IPS-18a (cell line): ENCODE measurements around the gene NPTX1.

Experiments
- H3K27ac ChIP-seq: one replicate; pipeline ENCODE4 v1.5.1; 2013; ENCODE audit warnings: low read length
- H3K27me3 ChIP-seq: one replicate; pipeline ENCODE4 v1.6.1; 2013; ENCODE audit warnings: mild to moderate bottlenecking, low read length; ENCODE audit not compliant: control insufficient read depth, insufficient read depth
- H3K36me3 ChIP-seq: one replicate; pipeline ENCODE4 v1.6.1; 2013; ENCODE audit warnings: low read depth, low read length; ENCODE audit not compliant: control insufficient read depth
- H3K4me1 ChIP-seq: one replicate; pipeline ENCODE4 v1.6.1; 2013; ENCODE audit warnings: low read depth, low read length; ENCODE audit not compliant: control insufficient read depth
- H3K4me3 ChIP-seq: one replicate; pipeline ENCODE4 v1.5.1; 2013; ENCODE audit warnings: low read length
- H3K9ac ChIP-seq: one replicate; pipeline ENCODE4 v1.6.1; 2013; ENCODE audit warnings: mild to moderate bottlenecking, low read length, moderate library complexity
- H3K9me3 ChIP-seq: one replicate; pipeline ENCODE4 v1.6.1; 2013; ENCODE audit warnings: low read depth, low read length; ENCODE audit not compliant: control insufficient read depth

The NPTX1 gene

DNA sequence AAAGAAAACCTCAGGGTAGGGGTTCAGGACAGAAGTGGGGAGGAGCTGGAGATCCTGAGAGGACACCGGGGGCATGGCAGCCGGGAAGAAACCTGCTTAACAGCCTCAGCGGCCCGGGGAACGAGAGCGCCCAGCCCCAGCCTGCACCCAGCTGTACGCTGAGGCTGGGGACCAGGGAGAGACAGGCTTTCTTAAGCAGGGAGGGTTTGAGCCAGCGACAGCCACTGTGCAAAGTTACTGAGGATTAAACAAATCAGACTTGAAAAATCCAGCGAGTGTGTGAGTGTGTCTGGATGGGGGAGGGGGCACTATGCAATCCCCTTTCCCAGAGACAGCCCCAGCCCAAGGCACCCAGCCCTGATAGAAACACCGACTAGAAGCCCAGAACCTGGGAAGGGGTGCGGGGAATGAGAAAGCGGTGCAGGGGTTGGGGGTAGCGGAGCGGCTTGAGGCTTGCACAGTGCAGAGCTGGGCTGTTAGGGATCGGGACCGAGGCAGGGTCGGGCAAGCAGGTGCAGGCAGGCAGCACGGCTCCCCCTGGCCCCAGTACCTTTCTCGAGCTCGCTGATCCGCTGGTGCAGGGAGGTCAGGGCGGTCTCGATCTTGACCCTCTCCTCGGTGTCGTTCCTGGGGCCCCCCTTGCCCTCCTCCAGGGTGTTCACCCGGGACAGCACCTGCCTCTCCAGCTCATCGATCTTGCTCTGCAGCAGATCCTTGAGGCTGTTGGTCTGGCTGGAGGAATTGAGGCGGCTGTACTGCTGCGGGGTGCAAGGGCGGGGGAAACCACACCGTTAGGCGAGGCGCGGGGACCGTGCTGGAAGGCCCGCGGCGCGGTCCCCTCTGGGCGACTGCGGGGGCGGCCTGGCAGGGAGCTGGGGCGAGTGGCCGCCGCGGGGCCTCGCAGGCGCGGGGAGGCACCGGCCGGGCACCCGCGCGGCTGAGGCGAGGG lies 1.2 kb downstream of the NPTX1 start:
- peak overlapping the region; percentile 16 for H3K4me3 ChIP-seq
- no peak overlapping the region for H3K27ac ChIP-seq
- H3K36me3 ChIP-seq, result no peaks in the 10 kb centered on the region
- no peak overlapping the region for H3K9ac ChIP-seq
- no peaks in the 10 kb centered on the region for H3K9me3 ChIP-seq
- H3K27me3 ChIP-seq, result peaks cover 99% of the 10 kb centered on the region
- H3K4me1 ChIP-seq, result no peaks in the 10 kb centered on the region

DNA sequence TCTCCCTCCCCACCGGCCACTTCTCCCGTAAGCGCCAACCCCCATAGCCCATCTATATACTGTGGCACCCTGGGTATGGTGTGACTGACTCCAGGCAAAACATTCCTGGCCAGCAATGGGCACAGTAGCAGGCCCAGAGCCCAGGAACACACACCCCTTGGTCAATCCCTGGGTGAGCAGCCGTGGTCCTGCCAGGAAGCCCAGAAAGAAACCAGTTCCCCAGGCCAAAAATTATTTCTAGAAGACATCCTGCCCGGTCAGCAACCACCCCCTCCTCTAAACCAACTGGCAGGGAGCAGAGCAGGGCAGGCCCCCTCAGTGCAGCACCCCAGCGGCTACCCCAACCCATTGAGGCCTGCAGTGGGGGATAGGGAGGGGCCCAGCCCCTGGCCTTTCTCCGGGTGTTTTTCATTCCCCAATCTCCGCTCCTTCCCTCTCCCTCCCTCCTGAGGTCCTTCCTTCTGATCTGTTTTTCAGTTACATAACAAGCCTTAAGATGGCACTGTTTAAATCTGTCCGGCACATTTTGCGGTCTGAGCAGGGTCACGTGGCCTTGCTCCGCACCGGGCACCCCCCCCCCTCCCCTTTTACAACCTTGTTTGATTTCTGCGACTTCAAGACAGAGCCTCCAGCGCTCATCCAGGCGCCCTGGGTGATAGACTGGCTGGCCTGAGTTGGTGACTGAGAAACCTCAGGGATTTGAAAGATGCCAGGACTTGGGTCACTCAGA lies 2.0 kb downstream of the NPTX1 start:
- Histone ChIP-seq H3K9ac (no peak overlapping the region), H3K4me3 (peak overlapping the region; percentile 16)

DNA sequence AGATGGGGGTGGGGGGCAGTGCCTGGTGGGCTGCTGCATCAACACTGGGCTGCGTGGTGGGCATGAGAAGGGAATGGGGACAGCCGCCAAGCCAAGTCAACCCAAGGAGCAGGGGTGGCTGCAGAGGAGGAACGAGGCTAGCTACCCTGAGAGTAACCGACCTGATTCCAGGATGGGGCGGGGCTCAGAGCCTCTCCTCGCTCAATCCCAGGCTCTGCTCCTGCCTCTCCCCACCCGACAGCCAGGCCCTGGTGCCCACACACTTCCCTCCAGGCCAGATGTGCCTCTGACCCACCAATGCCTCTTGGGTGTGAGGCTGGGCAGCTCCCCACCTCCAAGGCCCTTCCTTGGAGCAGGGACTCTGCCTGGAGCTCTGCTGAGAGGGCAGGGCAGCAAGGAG lies 2.7 kb downstream of the NPTX1 start:
- Histone ChIP-seq H3K27me3 (peaks cover 97% of the 10 kb centered on the region), H3K27ac (no peak overlapping the region), H3K4me3 (no peak overlapping the region), H3K4me1 (no peaks in the 10 kb centered on the region), H3K9me3 (no peaks in the 10 kb centered on the region), H3K36me3 (no peaks in the 10 kb centered on the region), H3K9ac (no peak overlapping the region)

More for the DNA sequence above, 2.0 kb downstream of the NPTX1 start:
- peaks cover 97% of the 10 kb centered on the region for H3K27me3 ChIP-seq
- H3K36me3 ChIP-seq, result no peaks in the 10 kb centered on the region
- H3K9me3 ChIP-seq, result no peaks in the 10 kb centered on the region
- no peaks in the 10 kb centered on the region for H3K4me1 ChIP-seq
- no peak overlapping the region for H3K27ac ChIP-seq

DNA sequence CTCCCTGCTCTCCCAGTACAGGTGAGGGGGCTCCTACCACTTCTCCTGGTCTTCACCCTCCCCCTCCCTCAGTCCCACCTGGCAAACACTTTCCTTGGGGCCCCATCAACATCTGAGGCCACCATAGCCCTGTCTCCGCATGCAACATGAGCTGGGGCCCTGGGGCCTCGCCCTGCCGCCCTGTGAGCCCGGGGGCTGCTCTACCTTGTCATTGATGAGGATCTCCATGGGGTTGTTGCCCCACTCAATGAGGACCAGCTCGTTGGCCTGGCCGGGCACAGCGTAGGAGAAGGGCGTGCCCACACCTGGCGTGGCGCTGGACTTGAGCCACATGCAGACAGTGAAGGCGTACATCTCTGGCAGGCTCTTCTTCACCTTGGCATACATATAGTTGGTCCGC lies 3.4 kb downstream of the NPTX1 start:
- Histone ChIP-seq H3K4me1 (no peaks in the 10 kb centered on the region), H3K27me3 (peaks cover 97% of the 10 kb centered on the region)

DNA sequence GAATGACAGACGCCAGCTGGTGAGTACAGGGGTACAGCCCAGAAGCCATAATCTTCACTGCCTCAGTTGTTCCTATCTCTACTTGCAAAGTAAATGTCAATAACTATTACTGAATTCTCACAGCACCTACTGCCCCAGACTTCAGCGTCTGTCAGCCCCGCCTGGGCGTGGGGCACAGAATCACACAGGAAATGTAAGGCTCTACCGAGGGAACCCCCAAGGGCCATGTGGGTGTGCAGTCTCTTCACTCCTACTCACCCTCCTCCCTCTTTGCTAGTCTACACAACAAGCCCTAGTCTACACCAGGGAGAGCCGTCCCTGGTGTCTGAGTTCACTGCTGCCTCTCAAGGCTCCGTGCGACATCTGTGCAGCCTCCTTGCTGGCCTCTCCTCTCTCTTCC lies 4.5 kb downstream of the NPTX1 start:
- Histone ChIP-seq H3K4me3 (no peak overlapping the region), H3K9ac (no peak overlapping the region), H3K27ac (no peak overlapping the region), H3K36me3 (no peaks in the 10 kb centered on the region), H3K9me3 (no peaks in the 10 kb centered on the region), H3K4me1 (no peaks in the 10 kb centered on the region), H3K27me3 (peaks cover 97% of the 10 kb centered on the region)

More for the DNA sequence above, 3.4 kb downstream of the NPTX1 start:
- no peaks in the 10 kb centered on the region for H3K9me3 ChIP-seq
- H3K4me3 ChIP-seq, result no peak overlapping the region
- H3K27ac ChIP-seq, result no peak overlapping the region
- no peaks in the 10 kb centered on the region for H3K36me3 ChIP-seq
- H3K9ac ChIP-seq, result no peak overlapping the region

DNA sequence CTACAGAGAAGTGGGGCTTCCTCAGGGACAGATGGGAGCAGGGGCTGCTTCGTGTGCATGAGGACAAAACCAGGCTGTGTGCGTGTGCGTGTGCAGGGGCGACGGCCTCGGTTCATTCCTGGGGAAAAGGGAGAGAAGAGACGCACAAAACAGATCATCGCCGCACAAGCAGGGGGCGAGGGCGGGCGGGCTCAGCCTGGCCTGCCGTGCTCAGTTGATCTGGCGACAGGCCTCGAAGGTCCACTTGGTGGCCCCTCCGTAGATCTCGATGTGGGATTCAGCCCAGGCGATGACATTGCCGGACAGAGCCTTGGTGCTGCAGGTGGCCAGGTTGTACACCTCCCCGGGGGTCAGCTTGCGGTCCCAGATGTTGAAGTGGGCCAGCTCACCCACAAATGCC lies 5.8 kb downstream of the NPTX1 start:
- peaks cover 89% of the 10 kb centered on the region for H3K27me3 ChIP-seq
- no peak overlapping the region for H3K9ac ChIP-seq
- no peaks in the 10 kb centered on the region for H3K36me3 ChIP-seq
- H3K4me3 ChIP-seq, result no peak overlapping the region
- H3K4me1 ChIP-seq, result no peaks in the 10 kb centered on the region
- no peaks in the 10 kb centered on the region for H3K9me3 ChIP-seq
- H3K27ac ChIP-seq, result no peak overlapping the region

DNA sequence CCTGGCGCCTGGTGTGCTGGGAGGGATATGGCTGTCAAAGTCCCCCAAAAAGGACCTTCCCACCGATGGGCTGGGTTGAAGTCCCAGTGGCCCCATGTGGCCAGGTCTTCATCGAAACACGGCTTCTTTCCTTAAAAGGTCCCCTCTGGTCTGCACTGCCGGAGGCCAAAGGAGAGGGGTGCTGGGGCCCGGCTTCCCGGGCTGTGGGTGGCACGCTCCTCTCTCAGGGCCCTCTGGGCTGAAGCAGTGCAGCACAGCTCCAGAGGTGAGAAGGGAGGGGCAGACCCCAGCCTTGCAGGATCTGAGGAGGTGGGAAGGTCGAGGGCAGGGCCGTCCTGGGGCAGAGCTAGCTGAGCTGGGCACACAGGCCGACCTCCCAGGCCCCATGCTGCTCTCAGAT lies 6.7 kb downstream of the NPTX1 start:
- no peak overlapping the region for H3K4me3 ChIP-seq
- no peak overlapping the region for H3K27ac ChIP-seq
- H3K27me3 ChIP-seq, result peaks cover 80% of the 10 kb centered on the region
- no peaks in the 10 kb centered on the region for H3K9me3 ChIP-seq
- no peaks in the 10 kb centered on the region for H3K4me1 ChIP-seq
- H3K36me3 ChIP-seq, result no peaks in the 10 kb centered on the region
- no peak overlapping the region for H3K9ac ChIP-seq

DNA sequence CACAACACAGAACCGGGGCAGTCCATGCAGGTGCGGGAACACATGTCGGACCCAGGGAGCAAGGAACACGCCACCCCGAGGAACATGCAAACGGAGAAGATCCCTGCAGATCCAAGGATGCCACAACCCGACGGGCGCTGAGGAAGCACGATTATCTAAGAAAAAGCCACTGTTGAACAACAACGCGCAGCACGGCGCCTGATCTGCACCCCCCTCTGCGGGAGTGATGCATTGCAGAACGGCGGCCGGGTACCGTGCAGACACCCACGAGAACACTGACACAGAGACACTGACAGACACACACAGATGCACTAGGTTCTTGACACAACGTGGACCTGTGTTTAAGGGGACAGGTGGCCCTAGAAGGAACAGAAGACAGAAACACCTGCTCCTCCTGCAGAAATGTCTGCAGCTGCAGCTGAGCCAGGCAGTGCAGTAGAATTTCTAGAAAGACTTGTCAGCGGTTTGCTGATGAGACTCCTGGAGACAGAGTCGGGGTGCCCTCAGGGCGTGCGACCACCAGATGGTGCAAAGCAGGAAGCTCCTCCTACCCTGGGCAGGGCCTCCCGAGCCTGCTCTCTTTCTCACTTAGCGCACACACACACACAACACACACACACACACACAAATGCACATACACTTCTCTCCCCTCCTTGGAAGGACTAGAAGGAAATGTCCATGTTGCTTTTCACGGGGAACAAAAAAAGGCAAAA lies 7.5 kb downstream of the NPTX1 start:
- Histone ChIP-seq H3K27ac (no peak overlapping the region), H3K9me3 (no peaks in the 10 kb centered on the region), H3K4me1 (no peaks in the 10 kb centered on the region), H3K36me3 (no peaks in the 10 kb centered on the region), H3K27me3 (peaks cover 73% of the 10 kb centered on the region), H3K9ac (no peak overlapping the region), H3K4me3 (no peak overlapping the region)

DNA sequence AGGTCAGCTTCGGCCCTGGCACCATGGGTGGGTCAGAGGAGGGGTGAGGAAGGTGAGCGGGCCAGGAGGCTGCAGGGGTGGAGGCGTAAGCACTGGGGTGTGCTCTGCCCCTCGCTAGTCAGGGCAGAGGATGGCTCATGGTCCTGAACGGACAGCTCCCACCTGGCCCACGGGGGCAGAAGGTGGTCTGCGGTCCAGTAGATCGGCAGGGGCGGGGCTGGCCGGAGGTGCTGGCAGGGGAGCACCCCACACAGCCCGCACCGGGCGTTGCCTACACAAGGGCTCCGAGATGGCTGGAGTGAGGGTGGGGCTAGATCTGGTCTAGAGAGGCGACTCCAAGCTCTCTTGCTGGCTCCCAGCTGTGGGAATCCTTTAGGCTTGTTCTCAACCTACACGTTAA lies 8.2 kb downstream of the NPTX1 start:
- no peaks in the 10 kb centered on the region for H3K9me3 ChIP-seq
- no peak overlapping the region for H3K27ac ChIP-seq
- no peak overlapping the region for H3K9ac ChIP-seq
- H3K36me3 ChIP-seq, result no peaks in the 10 kb centered on the region
- H3K4me1 ChIP-seq, result no peaks in the 10 kb centered on the region
- no peak overlapping the region for H3K4me3 ChIP-seq
- peaks cover 66% of the 10 kb centered on the region for H3K27me3 ChIP-seq

DNA sequence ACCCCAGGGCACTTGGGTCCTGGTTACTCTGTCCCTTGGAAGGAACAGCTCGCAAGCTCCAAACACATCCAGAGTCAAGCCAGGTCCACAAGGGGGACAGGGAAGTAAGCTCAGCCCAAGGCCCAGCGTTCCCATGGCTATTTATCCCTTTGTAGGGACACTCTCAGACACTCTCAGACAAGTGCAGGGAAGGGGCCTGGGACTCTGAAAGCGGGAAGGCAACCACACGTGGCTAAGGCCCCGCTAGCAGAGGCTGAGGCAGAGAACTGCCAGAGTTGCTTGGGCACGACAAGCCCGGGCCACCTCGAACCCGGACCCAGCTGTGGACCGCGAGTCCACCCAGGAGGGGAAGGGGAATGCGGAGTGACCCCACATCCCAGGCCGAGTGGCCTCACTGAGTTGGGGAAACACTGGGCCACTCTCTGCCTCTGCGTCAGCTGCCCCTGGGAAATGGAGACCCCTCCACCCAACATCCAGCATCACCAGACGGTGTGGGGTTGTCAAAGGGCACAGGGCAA lies 10.2 kb downstream of the NPTX1 start:
- H3K27me3 ChIP-seq, result peaks cover 49% of the 10 kb centered on the region
- H3K9ac ChIP-seq, result no peak overlapping the region
- H3K4me1 ChIP-seq, result no peaks in the 10 kb centered on the region
- H3K9me3 ChIP-seq, result no peaks in the 10 kb centered on the region
- H3K4me3 ChIP-seq, result no peak overlapping the region
- H3K27ac ChIP-seq, result no peak overlapping the region
- H3K36me3 ChIP-seq, result no peaks in the 10 kb centered on the region

DNA sequence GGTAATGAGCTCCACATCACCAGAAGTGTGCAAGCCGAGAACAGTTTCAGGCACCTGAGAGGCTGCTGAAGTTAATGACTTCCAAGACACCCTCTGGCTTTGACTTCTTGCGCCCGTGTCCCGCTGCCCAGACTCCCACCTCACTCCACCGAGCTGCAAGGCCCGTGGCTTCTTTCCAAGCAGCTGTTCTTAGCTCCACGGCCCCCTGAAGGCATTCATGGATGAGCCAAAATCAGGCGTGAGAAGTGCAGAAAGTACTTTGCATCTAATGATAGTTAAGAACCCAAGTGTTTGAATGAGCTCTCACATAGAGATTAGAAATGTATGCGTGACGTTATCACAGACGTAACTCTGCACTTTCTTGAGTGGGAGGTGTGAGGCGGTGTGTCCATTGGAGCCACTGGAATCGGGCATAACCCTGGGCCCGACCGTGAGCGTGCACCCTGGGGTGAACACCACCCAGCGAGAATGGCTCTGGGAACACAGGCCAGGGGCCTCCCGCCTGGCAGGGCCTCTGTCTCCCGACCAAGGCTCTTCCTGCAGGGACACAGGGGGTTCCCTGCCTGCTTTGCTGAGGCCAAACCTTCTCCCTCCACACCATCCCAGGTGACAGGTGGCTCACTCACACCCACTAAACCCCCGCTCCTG lies 11.0 kb downstream of the NPTX1 start:
- Histone ChIP-seq H3K36me3 (no peaks in the 10 kb centered on the region), H3K27ac (no peak overlapping the region), H3K4me3 (no peak overlapping the region), H3K9me3 (no peaks in the 10 kb centered on the region), H3K27me3 (peaks cover 47% of the 10 kb centered on the region), H3K4me1 (no peaks in the 10 kb centered on the region), H3K9ac (no peak overlapping the region)
